ENCODE measurements around the gene TBX19. TPM values are rescaled to one million over a fixed set of nuclear protein-coding genes. Genes with fewer than 3 reads are reported as not detected.

TBX19 gene
- total RNA-seq, 1 donor from 2014 or later = 0.33 TPM

DNA sequence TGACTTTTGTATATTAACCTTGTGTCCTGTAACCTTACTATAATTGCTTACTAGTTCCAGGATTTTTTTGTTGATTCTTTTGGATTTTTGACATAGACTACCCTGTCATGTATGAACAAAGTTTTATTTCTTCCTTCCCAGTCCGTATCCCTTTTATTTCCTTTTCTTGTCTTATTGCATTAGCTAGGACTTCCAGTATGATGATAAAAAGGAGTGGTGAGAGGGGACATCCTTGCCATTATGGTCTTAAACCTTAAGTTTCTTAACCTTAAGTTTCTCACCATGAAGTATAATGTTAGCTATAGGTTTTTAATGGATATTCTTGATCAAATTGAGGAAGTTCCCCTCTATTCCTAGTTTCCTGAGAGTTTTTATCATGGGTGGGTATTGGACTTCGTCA is 24.5 kb upstream of the TBX19 start:
- TF ChIP-seq, protein P1, sequence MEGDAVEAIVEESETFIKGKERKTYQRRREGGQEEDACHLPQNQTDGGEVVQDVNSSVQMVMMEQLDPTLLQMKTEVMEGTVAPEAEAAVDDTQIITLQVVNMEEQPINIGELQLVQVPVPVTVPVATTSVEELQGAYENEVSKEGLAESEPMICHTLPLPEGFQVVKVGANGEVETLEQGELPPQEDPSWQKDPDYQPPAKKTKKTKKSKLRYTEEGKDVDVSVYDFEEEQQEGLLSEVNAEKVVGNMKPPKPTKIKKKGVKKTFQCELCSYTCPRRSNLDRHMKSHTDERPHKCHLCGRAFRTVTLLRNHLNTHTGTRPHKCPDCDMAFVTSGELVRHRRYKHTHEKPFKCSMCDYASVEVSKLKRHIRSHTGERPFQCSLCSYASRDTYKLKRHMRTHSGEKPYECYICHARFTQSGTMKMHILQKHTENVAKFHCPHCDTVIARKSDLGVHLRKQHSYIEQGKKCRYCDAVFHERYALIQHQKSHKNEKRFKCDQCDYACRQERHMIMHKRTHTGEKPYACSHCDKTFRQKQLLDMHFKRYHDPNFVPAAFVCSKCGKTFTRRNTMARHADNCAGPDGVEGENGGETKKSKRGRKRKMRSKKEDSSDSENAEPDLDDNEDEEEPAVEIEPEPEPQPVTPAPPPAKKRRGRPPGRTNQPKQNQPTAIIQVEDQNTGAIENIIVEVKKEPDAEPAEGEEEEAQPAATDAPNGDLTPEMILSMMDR (IDR thresholded peaks at IDR 0.05; ENCODE audit: borderline replicate concordance) = no peak
- no peaks in the 10 kb centered on the region for H3K27me3 ChIP-seq (ENCODE audit: low read depth)
- H3K4me3 ChIP-seq = no peak overlapping the region
- H3K9me3 ChIP-seq (replicated peaks) = peaks cover 27% of the 10 kb centered on the region
- no peak for DNase-seq
- peaks cover 8% of the 10 kb centered on the region for H3K4me1 ChIP-seq
- no peak overlapping the region for H3K27ac ChIP-seq (replicated peaks)
- peaks cover 22% of the 10 kb centered on the region for H3K36me3 ChIP-seq
- intact Hi-C loops (cut with micrococcal nuclease) = no loop called here

DNA sequence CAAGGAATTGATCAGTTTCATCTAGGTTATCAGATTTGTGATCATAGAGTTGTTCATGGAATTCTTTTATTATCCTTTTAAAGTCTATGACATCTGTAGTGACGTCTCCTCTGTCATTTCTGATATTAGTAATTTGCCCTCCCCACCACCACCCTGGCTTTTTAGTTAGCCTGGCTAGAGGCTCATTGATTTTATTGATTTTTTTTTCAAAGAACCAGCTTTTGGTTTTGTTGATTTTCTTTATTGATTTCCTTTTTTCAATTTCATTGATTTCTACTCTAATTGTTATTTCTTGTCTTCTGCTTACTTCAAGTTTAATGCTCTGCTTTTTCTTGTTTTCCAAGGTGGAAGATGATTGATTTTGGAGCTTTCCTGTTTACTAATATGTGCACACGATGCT is 23.3 kb upstream of the TBX19 start:
- DNase-seq = no peak
- peaks cover 27% of the 10 kb centered on the region for H3K9me3 ChIP-seq (replicated peaks)
- H3K4me1 ChIP-seq = peaks cover 19% of the 10 kb centered on the region
- H3K36me3 ChIP-seq = peaks cover 22% of the 10 kb centered on the region
- intact Hi-C loops (cut with micrococcal nuclease) = no loop called here
- TF ChIP-seq, protein P1 (IDR thresholded peaks at IDR 0.05; ENCODE audit: borderline replicate concordance) = no peak
- no peak overlapping the region for H3K27ac ChIP-seq (replicated peaks)
- no peak overlapping the region for H3K4me3 ChIP-seq
- no peaks in the 10 kb centered on the region for H3K27me3 ChIP-seq (ENCODE audit: low read depth)

DNA sequence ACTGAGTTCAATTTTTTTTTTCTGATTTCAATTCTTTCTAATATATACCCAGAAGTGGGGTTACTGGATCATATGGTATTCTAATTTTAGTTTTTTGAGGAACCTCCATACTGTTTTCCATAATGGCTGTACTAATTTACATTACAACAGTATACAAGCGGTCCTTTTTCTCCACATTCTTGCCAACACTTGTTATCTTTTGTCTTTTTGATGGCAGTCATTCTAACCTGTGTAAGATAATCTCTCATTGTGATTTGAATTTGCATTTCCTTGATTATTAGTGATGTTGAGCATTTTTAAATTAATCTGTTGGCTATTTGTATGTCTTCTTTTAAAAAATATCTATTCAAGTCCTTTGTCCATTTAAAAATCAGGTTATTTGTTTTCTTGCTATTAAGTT is 21.1 kb upstream of the TBX19 start:
- Histone ChIP-seq H3K4me1 (peaks cover 19% of the 10 kb centered on the region), H3K36me3 (peaks cover 22% of the 10 kb centered on the region), H3K27ac (replicated peaks) (no peak overlapping the region), H3K9me3 (replicated peaks) (peaks cover 27% of the 10 kb centered on the region), H3K27me3 (ENCODE audit: low read depth) (no peaks in the 10 kb centered on the region), H3K4me3 (no peak overlapping the region)
- intact Hi-C loops (cut with micrococcal nuclease) = no loop called here
- DNase-seq = no peak
- TF ChIP-seq, protein P1 (IDR thresholded peaks at IDR 0.05; ENCODE audit: borderline replicate concordance) = no peak

DNA sequence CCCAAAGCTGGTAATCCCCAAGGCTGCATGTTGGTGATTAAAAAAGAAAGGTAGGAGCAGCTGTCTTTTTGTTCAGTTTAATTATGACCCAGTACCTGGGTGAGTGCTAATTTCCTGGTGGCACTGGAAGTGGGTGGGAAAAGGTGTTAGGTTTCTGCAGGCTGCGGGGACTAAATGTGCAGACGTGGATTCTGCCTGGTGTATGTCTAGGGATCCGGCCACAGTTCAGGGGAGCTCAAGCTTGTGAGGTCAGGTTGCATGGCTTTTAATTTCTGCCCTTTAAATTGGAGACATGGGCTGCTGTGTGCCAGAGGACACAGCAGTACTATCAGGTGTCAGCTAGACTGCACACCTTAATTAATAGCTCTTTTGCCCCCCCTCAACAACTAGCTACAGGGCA is 20.3 kb upstream of the TBX19 start:
- peaks cover 19% of the 10 kb centered on the region for H3K4me1 ChIP-seq
- intact Hi-C loops (cut with micrococcal nuclease) = no loop called here
- peaks cover 19% of the 10 kb centered on the region for H3K36me3 ChIP-seq
- no peak overlapping the region for H3K27ac ChIP-seq (replicated peaks)
- DNase-seq = no peak
- TF ChIP-seq, protein P1 (IDR thresholded peaks at IDR 0.05; ENCODE audit: borderline replicate concordance) = no peak
- H3K4me3 ChIP-seq = no peak overlapping the region
- H3K27me3 ChIP-seq (ENCODE audit: low read depth) = no peaks in the 10 kb centered on the region
- peaks cover 21% of the 10 kb centered on the region for H3K9me3 ChIP-seq (replicated peaks)

DNA sequence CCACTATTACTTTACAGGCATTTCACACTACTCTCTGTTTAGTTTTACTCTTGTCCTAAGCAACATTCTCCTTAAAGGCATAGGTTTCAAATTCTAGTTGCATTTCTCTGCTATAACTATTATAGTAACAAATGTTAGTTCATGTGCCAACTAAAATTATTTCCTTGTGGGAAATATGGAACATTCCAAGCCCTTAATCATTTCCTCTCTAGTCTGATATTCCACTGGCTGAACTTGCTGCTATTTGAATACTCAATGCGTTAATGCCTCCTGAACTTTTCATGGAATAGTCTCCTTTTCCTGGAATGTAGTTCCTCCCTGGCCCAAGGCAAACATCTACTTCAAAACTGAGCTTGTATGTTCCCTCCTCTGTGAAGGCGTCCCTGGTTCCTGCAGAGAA is 19.3 kb upstream of the TBX19 start:
- intact Hi-C loops (cut with micrococcal nuclease) = no loop called here
- H3K4me1 ChIP-seq = peaks cover 19% of the 10 kb centered on the region
- peaks cover 9% of the 10 kb centered on the region for H3K36me3 ChIP-seq
- TF ChIP-seq, protein P1 (IDR thresholded peaks at IDR 0.05; ENCODE audit: borderline replicate concordance) = no peak
- peaks cover 11% of the 10 kb centered on the region for H3K9me3 ChIP-seq (replicated peaks)
- H3K4me3 ChIP-seq = peak overlapping the region; percentile 4
- no peak for DNase-seq
- peak overlapping the region; percentile 34 for H3K27ac ChIP-seq (replicated peaks)
- H3K27me3 ChIP-seq (ENCODE audit: low read depth) = no peaks in the 10 kb centered on the region

DNA sequence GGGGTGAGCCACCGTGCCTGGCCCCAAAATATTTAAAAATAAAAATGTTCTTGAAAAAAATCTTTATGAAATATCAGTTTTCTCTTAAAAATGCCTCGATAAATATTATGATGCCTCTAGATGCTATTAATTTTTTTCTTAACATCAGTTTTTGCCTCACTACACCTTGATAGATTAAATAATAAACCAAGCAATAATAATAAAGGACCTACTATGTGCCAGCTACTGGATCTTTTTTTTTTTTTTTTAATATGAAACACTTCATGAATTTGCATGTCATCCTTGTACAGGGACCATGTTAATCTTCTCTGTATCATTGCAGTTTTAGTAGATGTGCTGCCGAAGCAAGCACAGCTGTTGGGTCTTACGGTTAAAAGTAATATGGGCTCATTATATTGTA is 17.5 kb upstream of the TBX19 start:
- H3K4me1 ChIP-seq = peaks cover 19% of the 10 kb centered on the region
- H3K9me3 ChIP-seq (replicated peaks) = no peaks in the 10 kb centered on the region
- H3K36me3 ChIP-seq = no peaks in the 10 kb centered on the region
- intact Hi-C loops (cut with micrococcal nuclease) = no loop called here
- no peak overlapping the region for H3K27ac ChIP-seq (replicated peaks)
- no peak overlapping the region for H3K4me3 ChIP-seq
- no peak for DNase-seq
- no peaks in the 10 kb centered on the region for H3K27me3 ChIP-seq (ENCODE audit: low read depth)
- TF ChIP-seq, protein P1 (IDR thresholded peaks at IDR 0.05; ENCODE audit: borderline replicate concordance) = no peak

Data from left ventricle myocardium inferior (tissue), 1 donor.